Measurements from ENCODE around the gene LMO2.

The LMO2 gene

DNA sequence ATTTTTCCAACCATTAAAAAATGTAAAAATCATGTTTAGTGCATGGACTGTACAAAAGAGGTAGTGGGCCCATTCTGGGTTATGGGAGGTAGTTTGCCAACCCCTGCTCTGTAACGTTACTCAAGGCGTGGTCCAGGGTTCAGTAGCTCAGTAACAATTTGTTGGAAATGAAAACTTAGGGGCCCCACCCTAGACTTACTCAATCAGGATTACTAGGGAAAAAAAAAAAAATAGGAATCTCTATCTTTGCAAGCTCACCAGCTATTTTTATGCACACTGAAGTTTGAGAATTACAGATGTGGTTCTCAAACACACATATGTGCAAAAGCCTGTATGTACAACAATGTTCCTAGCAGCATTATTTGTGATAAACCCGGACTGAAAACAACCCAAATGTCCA is 17.3 kb upstream of the LMO2 start:
- no peak overlapping the region for H3K4me3 ChIP-seq (ENCODE audit: low read depth, low read length)
- in situ Hi-C loops (cut with HindIII; ENCODE audit: low sequenced_read_pairs) = no loop called here
- no peak for DNase-seq (ENCODE audit: low read depth)
- TF ChIP-seq, protein P1, sequence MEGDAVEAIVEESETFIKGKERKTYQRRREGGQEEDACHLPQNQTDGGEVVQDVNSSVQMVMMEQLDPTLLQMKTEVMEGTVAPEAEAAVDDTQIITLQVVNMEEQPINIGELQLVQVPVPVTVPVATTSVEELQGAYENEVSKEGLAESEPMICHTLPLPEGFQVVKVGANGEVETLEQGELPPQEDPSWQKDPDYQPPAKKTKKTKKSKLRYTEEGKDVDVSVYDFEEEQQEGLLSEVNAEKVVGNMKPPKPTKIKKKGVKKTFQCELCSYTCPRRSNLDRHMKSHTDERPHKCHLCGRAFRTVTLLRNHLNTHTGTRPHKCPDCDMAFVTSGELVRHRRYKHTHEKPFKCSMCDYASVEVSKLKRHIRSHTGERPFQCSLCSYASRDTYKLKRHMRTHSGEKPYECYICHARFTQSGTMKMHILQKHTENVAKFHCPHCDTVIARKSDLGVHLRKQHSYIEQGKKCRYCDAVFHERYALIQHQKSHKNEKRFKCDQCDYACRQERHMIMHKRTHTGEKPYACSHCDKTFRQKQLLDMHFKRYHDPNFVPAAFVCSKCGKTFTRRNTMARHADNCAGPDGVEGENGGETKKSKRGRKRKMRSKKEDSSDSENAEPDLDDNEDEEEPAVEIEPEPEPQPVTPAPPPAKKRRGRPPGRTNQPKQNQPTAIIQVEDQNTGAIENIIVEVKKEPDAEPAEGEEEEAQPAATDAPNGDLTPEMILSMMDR (IDR thresholded peaks at IDR 0.05; ENCODE audit: low read depth, low read length, missing control alignments) = no peak

GRCh38 chr11:33907421-33907820 is 15.5 kb upstream of the LMO2 start:
- in situ Hi-C loops (cut with HindIII; ENCODE audit: low sequenced_read_pairs) = no loop called here
- no peak for DNase-seq (ENCODE audit: low read depth)
- H3K4me3 ChIP-seq (ENCODE audit: low read depth, low read length) = no peak overlapping the region
- TF ChIP-seq, protein P1 (IDR thresholded peaks at IDR 0.05; ENCODE audit: low read depth, low read length, missing control alignments) = no peak

GRCh38 chr11:33906484-33907186 is 14.8 kb upstream of the LMO2 start:
- no peak overlapping the region for H3K4me3 ChIP-seq (ENCODE audit: low read depth, low read length)

DNA sequence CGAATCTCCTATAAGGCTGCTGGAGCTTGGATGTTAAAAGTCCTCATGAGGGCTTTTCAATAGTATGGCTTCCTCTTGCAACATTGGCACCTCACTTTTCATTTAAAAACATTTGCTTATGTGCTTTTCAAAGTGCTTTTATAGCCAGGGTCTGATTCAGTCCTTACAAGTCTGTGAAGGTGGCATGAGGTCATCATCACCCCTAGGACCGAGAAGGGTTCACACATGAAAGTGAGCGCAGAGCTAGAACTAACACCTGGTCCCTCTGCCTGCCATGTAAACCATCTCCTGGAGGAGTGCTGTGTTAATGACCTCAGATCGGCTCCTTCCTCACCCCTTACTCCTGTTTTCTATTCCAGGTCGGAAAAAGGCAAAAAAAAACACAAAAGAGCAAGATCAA is 12.2 kb upstream of the LMO2 start:
- DNase-seq (ENCODE audit: low read depth) = no peak
- in situ Hi-C loops (cut with HindIII; ENCODE audit: low sequenced_read_pairs) = no loop called here
- H3K4me3 ChIP-seq (ENCODE audit: low read depth, low read length) = no peak overlapping the region
- TF ChIP-seq, protein P1 (IDR thresholded peaks at IDR 0.05; ENCODE audit: low read depth, low read length, missing control alignments) = no peak

More at GRCh38 chr11:33906484-33907186, 14.8 kb upstream of the LMO2 start:
- DNase-seq (ENCODE audit: low read depth) = no peak
- in situ Hi-C loops (cut with HindIII; ENCODE audit: low sequenced_read_pairs) = no loop called here
- TF ChIP-seq, protein P1 (IDR thresholded peaks at IDR 0.05; ENCODE audit: low read depth, low read length, missing control alignments) = no peak

- H3K4me3 ChIP-seq (ENCODE audit: low read depth, low read length) = no peak overlapping the region
- no peak for DNase-seq (ENCODE audit: low read depth)
- TF ChIP-seq, protein P1 (IDR thresholded peaks at IDR 0.05; ENCODE audit: low read depth, low read length, missing control alignments) = no peak
- in situ Hi-C loops (cut with HindIII; ENCODE audit: low sequenced_read_pairs) = no loop called here
These were observed 8.4 kb upstream of the LMO2 start for GRCh38 chr11:33900159-33900840.

DNA sequence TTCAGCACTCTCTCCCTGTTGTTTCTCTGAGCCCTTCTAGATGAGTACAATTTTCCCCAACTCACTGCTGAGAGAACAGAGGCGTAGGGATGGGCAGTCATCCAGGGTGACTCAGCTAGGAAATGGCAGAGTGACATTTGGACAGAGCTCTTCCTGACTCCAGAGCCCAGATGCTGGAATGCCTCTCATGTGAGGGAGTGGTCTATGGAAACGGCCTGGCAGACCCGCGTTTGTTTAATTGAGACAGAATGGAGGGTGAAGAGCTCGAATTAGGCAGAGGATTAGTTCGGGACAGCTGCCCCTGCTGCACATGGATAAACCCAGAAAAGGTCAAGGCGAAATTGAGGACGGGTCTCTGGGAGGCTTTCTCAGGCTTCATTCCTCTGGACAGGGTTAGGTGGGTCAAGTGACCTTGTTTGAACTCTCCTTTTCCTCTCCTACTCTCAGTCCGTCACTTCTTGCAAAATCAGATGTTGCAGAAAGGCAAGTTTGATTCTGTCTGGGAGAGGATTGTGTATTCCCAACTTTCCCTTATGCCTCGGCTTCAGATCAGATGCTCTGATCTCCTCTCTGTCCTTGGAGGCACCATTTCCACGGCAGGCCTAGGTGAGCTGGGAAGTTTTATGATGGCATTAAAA is 7.6 kb upstream of the LMO2 start:
- TF ChIP-seq, protein P1 (IDR thresholded peaks at IDR 0.05; ENCODE audit: low read depth, low read length, missing control alignments) = no peak
- in situ Hi-C loops (cut with HindIII; ENCODE audit: low sequenced_read_pairs) = no loop called here
- DNase-seq (ENCODE audit: low read depth) = peak; percentile 75
- H3K4me3 ChIP-seq (ENCODE audit: low read depth, low read length) = no peak overlapping the region

All from astrocyte of the cerebellum (primary cell).